T-helper 1 cell (primary cell): ENCODE data around the gene PHF2.
A peak's percentile ranks its signal among the peaks of the same experiment; 100 is the strongest.

ENCODE experiments used
- DNase-seq, 5 donors: peaks; one replicate each; pipeline ENCODE4 v3.0.0-alpha.2; 2012 to 2020

Gene PHF2

GRCh38 chr9:93633492-93634221 is 57.3 kb downstream of the PHF2 start:
- no peak for DNase-seq

GRCh38 chr9:93634311-93635185 is 58.2 kb downstream of the PHF2 start:
- no peak for DNase-seq

GRCh38 chr9:93635186-93636107 is 59.1 kb downstream of the PHF2 start:
- DNase-seq: no peak

- no peak for DNase-seq
Observed at GRCh38 chr9:93636172-93636661, 59.8 kb downstream of the PHF2 start.

- no peak for DNase-seq
Observed at GRCh38 chr9:93636667-93637066, 60.3 kb downstream of the PHF2 start.

- no peak for DNase-seq
Observed at GRCh38 chr9:93637886-93638285, 61.5 kb downstream of the PHF2 start.

- DNase-seq: no peak
Observed at GRCh38 chr9:93640027-93640426, 63.6 kb downstream of the PHF2 start.

GRCh38 chr9:93642961-93643360 is 66.6 kb downstream of the PHF2 start:
- DNase-seq: no peak

GRCh38 chr9:93644397-93645088 is 68.2 kb downstream of the PHF2 start:
- DNase-seq: no peak

GRCh38 chr9:93645149-93645889 is 68.9 kb downstream of the PHF2 start:
- DNase-seq: no peak

- DNase-seq: no peak
Observed at GRCh38 chr9:93645921-93646639, 69.7 kb downstream of the PHF2 start.

GRCh38 chr9:93646640-93647178 is 70.3 kb downstream of the PHF2 start:
- DNase-seq: no peak

- DNase-seq: no peak
Observed at GRCh38 chr9:93648181-93648580, 71.8 kb downstream of the PHF2 start.

- DNase-seq: no peak
Observed at GRCh38 chr9:93648836-93649235, 72.5 kb downstream of the PHF2 start.

GRCh38 chr9:93649610-93650261 is 73.4 kb downstream of the PHF2 start:
- no peak for DNase-seq

- DNase-seq: peak in 1 of 5 donors; percentile 3
Observed at GRCh38 chr9:93650448-93650847, 74.1 kb downstream of the PHF2 start.

- no peak for DNase-seq
Observed at GRCh38 chr9:93651521-93651950, 75.2 kb downstream of the PHF2 start.

GRCh38 chr9:93652604-93653592 is 76.5 kb downstream of the PHF2 start:
- DNase-seq: peak in 1 of 5 donors; percentile 6
